Skeletal muscle satellite cell (primary cell): Measurements from ENCODE around the gene CSNK1G1.

ENCODE experiments used
- H3K27me3 ChIP-seq: 2 replicates; pipeline ENCODE4 v1.7.0; 2013; ENCODE audit warnings: low read length; ENCODE audit not compliant: control insufficient read depth, insufficient read depth
- H3K36me3 ChIP-seq: 2 replicates; pipeline ENCODE4 v1.7.0; 2013; ENCODE audit warnings: mild to moderate bottlenecking, control low read depth, low read length; ENCODE audit not compliant: insufficient read depth
- H3K4me1 ChIP-seq: 2 replicates; pipeline ENCODE4 v1.7.0; 2013; ENCODE audit warnings: low read length; ENCODE audit not compliant: control insufficient read depth, insufficient read depth
- H3K4me2 ChIP-seq: 2 replicates; pipeline ENCODE4 v1.7.0; 2013; ENCODE audit warnings: mild to moderate bottlenecking, low read length
- H3K4me3 ChIP-seq: 2 replicates; pipeline ENCODE4 v1.7.0; 2013; ENCODE audit warnings: low read length
- H3K9ac ChIP-seq: 2 replicates; pipeline ENCODE4 v1.7.0; 2013; ENCODE audit warnings: mild to moderate bottlenecking, low read depth, low read length, moderate library complexity
- H3K9me3 ChIP-seq: replicated peaks from 2 replicates; pipeline ENCODE4 v1.7.0; 2013; ENCODE audit warnings: mild to moderate bottlenecking, control low read depth, low read length

CSNK1G1 gene

GRCh38 chr15:64251658-64252057 is 104.3 kb downstream of the CSNK1G1 start:
- H3K4me2 ChIP-seq: no peak overlapping the region
- H3K36me3 ChIP-seq: peaks cover 6% of the 10 kb centered on the region
- H3K4me3 ChIP-seq: no peak overlapping the region
- H3K9me3 ChIP-seq: no peaks in the 10 kb centered on the region
- peaks cover 51% of the 10 kb centered on the region for H3K4me1 ChIP-seq
- H3K9ac ChIP-seq: no peak overlapping the region
- H3K27me3 ChIP-seq: no peaks in the 10 kb centered on the region

GRCh38 chr15:64251121-64251520 is 104.9 kb downstream of the CSNK1G1 start:
- Histone ChIP-seq H3K4me2 (no peak overlapping the region), H3K9ac (no peak overlapping the region), H3K4me3 (no peak overlapping the region), H3K4me1 (peaks cover 56% of the 10 kb centered on the region), H3K36me3 (peaks cover under 1% of the 10 kb centered on the region), H3K27me3 (no peaks in the 10 kb centered on the region), H3K9me3 (no peaks in the 10 kb centered on the region)

- Histone ChIP-seq H3K4me3 (no peak overlapping the region), H3K9me3 (no peaks in the 10 kb centered on the region), H3K9ac (no peak overlapping the region), H3K4me2 (no peak overlapping the region), H3K27me3 (no peaks in the 10 kb centered on the region), H3K36me3 (no peaks in the 10 kb centered on the region), H3K4me1 (peaks cover 56% of the 10 kb centered on the region)
Observed at GRCh38 chr15:64249883-64250575, 105.9 kb downstream of the CSNK1G1 start.

DNA sequence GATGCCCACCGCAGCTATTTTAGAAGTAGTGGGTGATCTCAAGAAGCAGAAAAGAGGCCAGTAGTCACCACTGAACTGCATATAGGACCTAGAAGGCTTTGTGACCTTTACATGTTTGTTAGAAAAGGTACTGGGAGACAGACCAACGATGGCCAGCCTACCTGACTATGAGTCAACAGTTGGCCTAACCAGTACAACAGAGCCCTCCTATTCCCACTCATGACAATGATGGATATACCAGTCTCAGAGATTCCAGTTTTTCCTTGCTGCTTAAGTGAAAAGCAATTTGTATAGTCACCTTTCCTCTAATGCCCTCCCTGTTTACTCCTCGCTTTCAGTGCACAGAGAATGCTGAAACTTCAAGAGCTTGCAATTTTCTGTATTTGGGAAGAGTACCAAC is 106.6 kb downstream of the CSNK1G1 start:
- Histone ChIP-seq H3K4me2 (no peak overlapping the region), H3K36me3 (no peaks in the 10 kb centered on the region), H3K4me3 (no peak overlapping the region), H3K4me1 (peaks cover 56% of the 10 kb centered on the region), H3K27me3 (no peaks in the 10 kb centered on the region), H3K9ac (no peak overlapping the region), H3K9me3 (no peaks in the 10 kb centered on the region)

DNA sequence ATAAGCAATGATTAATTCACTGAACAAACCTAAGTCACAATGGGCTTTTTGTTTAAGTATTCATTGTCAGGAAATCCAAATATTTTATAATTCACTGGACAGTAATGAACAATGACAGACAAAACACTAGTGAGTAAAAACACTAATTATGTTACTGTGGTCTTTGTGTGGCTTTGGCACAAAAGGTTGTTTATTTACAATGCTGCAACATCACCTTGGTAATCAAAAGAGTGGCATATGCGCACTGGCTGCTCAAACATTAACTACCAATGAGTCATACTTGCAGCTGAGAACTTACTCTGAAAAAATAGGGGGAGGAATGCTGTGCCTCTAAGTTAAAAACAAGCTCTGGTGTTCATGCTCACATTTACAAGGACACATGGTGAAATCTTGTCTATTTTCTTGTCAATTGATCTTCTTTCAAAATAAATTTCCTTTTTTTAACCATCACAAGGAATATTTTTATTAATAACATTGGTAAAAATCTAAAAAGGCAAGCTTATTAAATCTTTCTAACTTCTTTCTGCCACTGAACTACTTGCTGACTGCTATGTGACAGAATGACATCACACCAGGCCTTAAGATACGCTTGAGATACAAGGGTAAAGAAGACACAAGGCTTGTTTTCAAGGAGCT is 107.9 kb downstream of the CSNK1G1 start:
- Histone ChIP-seq H3K4me2 (peak overlapping the region; percentile 51), H3K4me3 (no peak overlapping the region), H3K27me3 (no peaks in the 10 kb centered on the region), H3K4me1 (peaks cover 56% of the 10 kb centered on the region), H3K9ac (peak overlapping the region; percentile 68), H3K9me3 (no peaks in the 10 kb centered on the region), H3K36me3 (no peaks in the 10 kb centered on the region)

DNA sequence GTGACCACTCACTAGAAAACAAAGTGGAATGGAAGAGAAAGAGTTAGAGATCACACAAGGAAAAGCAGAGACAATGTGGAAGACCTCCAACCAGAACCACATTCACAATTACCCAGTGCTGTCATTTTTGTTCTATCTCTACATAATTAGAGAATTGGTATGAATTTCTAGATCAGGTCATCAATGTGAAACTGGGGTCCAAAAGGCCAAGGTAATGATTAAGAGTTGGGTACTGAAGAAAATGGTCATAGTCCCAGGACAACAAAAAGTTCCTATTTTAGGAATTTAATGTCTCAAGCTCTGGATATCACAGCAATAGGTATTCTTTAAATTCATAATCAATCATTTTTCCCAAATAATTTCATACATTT is 108.5 kb downstream of the CSNK1G1 start:
- Histone ChIP-seq H3K27me3 (no peaks in the 10 kb centered on the region), H3K36me3 (no peaks in the 10 kb centered on the region), H3K9ac (peak overlapping the region; percentile 47), H3K4me1 (peaks cover 56% of the 10 kb centered on the region), H3K4me3 (no peak overlapping the region), H3K9me3 (no peaks in the 10 kb centered on the region), H3K4me2 (peak overlapping the region; percentile 22)

DNA sequence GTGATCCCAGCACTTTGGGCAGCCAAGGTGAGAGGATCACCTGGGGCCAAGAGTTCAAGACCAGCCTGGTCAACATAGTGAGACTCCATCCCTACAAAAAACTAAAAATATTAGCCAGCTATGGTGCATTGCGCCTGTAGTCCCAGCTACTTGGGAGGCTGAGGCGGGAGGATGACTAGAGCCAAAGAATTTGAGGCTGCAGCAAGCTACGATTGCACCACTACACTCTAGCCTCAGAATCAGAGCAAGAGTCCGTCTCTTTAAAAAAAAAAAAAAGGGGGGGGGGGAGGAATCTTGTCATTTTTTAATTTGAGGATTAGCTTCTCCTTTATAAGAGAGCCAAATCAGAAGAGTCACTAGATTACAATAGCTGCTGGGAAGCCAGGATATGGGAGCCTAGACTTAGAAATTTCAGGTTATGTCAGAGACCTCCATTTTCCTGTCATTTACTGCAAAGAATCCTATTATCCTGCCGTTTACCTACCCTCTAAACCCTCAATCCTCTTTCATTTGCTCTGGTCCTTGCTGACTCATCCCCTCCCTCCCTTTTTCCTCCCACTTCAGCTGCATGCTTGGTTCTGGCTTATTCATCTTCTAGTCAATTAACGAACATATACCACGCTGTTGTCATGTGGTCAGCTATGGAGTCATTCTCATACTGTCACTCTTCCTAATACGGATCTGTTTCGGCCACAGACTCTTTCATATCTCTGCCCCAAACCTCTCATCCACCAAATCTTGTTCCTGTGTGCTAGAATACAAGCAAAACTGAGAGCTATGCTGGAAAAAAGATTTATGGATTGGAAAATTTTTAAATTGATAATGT is 109.4 kb downstream of the CSNK1G1 start:
- Histone ChIP-seq H3K4me2 (peak overlapping the region; percentile 42), H3K9ac (peak overlapping the region; percentile 47), H3K9me3 (no peaks in the 10 kb centered on the region), H3K4me3 (peak overlapping the region; percentile 13), H3K27me3 (no peaks in the 10 kb centered on the region), H3K36me3 (no peaks in the 10 kb centered on the region), H3K4me1 (peaks cover 48% of the 10 kb centered on the region)

- Histone ChIP-seq H3K4me3 (no peak overlapping the region), H3K27me3 (no peaks in the 10 kb centered on the region), H3K4me1 (peaks cover 36% of the 10 kb centered on the region), H3K9me3 (no peaks in the 10 kb centered on the region), H3K36me3 (no peaks in the 10 kb centered on the region), H3K4me2 (no peak overlapping the region), H3K9ac (no peak overlapping the region)
Observed at GRCh38 chr15:64245405-64245804, 110.6 kb downstream of the CSNK1G1 start.

DNA sequence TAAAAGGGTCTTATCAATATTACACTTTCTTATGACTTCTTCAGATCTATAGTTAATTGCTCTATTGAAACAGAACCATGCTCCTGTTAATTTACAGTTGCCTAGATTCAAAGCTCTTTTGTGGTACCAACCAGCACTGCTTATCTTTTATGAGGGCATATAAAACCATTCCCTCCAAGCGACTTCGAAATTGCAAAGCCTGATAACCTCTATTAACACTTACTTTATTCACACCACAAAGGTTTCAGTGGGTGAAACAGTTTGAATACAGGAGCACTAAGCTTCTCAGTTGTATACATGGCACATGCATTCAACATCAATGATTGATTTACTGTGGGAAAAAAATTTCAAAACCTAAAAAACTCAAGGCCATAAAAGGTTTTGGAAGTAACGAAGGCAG is 118.3 kb downstream of the CSNK1G1 start:
- no peaks in the 10 kb centered on the region for H3K36me3 ChIP-seq
- no peaks in the 10 kb centered on the region for H3K27me3 ChIP-seq
- no peaks in the 10 kb centered on the region for H3K9me3 ChIP-seq
- no peak overlapping the region for H3K4me3 ChIP-seq
- H3K4me1 ChIP-seq: peaks cover 7% of the 10 kb centered on the region
- no peak overlapping the region for H3K4me2 ChIP-seq
- no peak overlapping the region for H3K9ac ChIP-seq

GRCh38 chr15:64236156-64236894 is 119.6 kb downstream of the CSNK1G1 start:
- Histone ChIP-seq H3K4me1 (peaks cover 16% of the 10 kb centered on the region), H3K27me3 (no peaks in the 10 kb centered on the region), H3K4me3 (no peak overlapping the region), H3K9me3 (no peaks in the 10 kb centered on the region), H3K9ac (no peak overlapping the region), H3K36me3 (no peaks in the 10 kb centered on the region), H3K4me2 (no peak overlapping the region)

DNA sequence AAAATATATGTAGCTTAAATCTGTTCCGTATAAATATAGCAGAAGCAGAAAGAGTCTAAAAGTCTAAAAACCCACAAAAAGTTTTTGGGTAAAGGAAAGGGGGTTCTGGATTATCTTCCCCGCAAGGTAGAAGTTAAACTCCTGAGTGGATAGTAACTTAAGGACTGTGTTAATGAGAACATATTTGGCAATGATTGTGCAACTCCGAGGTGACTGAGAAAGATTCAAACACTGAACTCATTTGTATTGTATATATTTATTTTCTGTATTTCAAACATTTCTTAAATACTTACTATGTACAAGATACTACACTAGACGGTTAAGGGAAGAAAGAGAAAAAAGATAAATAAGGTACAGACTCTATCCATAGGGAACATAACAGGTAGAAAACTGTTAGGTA is 120.4 kb downstream of the CSNK1G1 start:
- Histone ChIP-seq H3K9ac (no peak overlapping the region), H3K4me3 (no peak overlapping the region), H3K36me3 (no peaks in the 10 kb centered on the region), H3K27me3 (no peaks in the 10 kb centered on the region), H3K4me1 (peaks cover 16% of the 10 kb centered on the region), H3K4me2 (no peak overlapping the region), H3K9me3 (no peaks in the 10 kb centered on the region)
